ENCODE results near the gene EXPH5.

EXPH5 gene

DNA sequence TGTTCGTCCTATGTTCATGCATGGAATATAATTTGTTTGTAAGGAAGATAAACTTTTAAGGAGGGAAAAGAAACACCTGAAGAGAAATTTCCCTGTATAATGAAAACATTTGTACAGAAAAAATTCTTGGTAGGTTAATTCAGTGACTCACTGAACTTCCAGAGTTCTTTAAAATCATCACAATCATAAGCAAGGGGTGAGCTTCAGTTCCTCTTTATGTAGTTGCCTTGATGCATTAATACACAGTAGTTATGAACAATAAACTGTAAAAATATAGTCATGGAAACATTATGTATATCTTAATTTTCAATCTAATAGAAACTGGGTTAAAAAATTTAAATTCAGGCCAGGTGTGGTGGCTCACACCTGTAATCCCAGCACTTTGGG is 125.1 kb downstream of the EXPH5 start:
- DNase-seq (ENCODE audit: low spot score) = no peak

DNA sequence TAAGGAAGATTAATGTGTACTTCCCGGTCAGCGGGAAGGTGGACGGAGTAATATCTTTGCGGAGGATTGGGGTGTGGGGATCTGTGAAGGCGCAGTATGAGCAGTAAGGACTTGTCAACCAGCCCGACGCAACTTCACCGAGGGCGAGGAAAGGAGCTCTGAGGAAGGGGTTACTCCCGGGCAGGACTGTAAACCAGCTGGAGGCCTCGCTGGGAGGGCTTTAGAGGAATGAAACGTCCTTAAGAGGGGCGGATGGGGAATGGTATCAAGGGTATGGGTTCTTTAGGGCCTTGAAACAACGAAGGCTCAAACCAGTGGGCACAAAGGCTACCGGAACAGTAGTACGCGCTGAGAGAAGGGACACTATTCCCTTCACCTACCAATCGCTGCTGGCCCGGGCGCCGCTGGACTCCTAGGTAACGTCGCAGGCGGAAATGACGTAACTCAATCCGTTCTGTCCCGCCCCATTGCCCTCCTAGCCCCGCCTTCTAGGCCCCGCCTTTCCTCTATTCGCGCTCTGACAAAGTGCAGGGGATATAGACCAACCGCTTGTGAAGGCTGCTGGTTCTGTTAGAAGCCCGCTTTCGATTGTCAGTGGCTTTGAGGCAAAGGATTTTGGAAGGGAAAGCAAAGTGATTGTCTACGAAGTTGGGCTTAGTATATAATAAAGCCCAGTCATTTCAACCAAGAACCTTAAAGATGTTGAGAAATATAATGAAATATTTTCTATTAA is 126.3 kb downstream of the EXPH5 start, which contains the start of gene C11orf65:
C11orf65 (minus strand) TSS at position 439 of the 733 bp plus-strand sequence. CDS start 5,970 bp downstream, outside the sequence.
- peak; percentile 99 for DNase-seq (ENCODE audit: low spot score)

DNA sequence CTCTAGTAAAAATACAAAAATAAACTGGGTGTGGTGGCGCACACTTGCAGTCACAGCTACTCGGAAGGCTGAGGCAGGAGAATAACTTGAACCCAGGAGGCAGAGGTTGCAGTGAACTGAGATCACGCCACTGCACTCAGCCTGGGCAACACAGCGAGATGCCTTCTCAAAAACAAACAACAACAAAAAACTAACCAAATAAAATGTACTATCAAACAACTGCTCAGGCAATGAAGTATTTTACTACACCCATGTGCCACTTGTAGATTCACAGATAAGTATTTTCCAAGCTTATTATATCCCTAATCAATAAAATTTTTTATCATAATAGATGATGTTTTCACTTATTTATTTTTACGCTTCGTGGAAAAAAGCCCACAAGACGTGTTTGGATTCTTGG is 127.2 kb downstream of the EXPH5 start:
- DNase-seq (ENCODE audit: low spot score) = no peak

Data from Ammon's horn (tissue), 1 donor.